ENCODE results near the gene SLC7A7. TPM values are rescaled to one million over a fixed set of nuclear protein-coding genes. Genes with fewer than 3 reads are reported as not detected.
"Not testable (repeated sequence)": the region's sequence is repeated elsewhere in the genome, so short reads cannot be mapped to it uniquely, and the experiment has no call there.

SLC7A7 gene
- total and polyA plus RNA-seq, 10 of the 15 experiments (the other 5 are each of a cell fraction or from before 2014, with no cell fraction given) = 27.8 to 79.2 (median 50.8) TPM

DNA sequence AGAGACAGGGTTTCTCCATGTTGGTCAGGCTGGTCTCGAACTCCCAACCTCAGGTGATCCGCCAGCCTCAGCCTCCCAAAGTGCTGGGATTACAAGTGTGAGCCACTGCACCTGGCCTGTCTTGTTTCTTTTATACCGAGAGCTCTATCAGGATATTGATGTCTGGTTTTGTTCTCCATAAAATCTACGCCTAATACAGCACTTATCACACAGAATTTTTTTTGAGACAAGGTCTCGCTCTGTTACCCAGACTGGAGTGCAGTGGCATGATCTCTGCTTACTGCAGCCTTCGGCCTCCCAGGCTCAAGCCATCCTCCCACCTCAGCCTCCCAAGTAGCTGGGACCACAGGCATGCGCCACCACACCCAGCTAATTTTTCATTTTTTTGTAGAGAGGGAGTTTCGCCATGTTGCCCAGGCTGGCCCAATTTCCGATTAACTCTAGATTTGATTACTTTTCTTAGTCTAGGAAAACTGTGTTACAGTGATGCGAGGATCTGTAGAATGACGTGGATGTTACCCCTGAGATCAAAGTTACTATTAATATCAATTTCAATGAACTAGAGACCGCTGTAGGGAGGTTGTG is 13.9 kb upstream of the SLC7A7 start:
- FAIRE-seq = not testable (repeated sequence)

DNA sequence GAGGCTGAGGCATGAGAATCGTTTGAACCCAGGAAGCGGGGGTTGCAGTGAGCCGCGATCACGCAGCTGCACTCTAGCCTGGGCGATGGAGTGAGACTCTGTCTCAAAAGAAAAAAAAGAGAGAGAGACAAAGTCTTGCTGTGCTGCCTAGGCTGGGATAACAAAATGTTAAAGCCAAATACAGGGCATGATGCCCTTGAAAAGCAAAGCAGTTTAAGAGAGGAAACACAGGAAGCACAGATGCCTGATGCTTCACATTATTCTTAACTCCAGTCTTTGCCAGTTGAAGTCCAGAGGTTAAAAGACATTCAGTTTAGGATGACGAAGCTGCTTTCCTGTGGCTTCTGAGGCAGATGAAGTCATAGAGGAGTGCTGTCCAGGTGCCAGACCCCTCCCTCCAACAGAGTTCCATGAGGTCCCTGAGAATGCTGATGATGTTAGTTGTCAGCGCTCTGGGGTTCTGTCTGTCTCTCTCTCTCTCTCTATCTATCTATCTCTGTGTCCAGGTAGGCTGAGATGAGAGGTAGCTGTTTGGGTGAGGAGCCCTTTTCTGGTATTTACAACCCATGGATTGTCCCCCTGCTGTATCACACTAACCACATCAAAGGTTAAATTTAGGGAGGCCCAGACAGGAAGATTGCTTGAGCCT is 9.6 kb upstream of the SLC7A7 start:
- Histone ChIP-seq H3K79me2 (ENCODE audit: control insufficient read depth, insufficient read depth, low read length) (peaks cover 2% of the 10 kb centered on the region), H3K9ac (ENCODE audit: control insufficient read depth, insufficient read depth, low read length) (peak overlapping the region; percentile 46; the same call in 1 of the 2 replicates), H3K4me1 (ENCODE audit: control insufficient read depth, insufficient read depth, low read length) (peaks cover 27% of the 10 kb centered on the region), H3K36me3 (ENCODE audit: control insufficient read depth in 2 of 2, insufficient read depth in 2 of 2, low read length in 1 of 2) (no peaks in the 10 kb centered on the region), H3K4me2 (ENCODE audit: control insufficient read depth, insufficient read depth) (peak overlapping the region; percentile 82), H3K27ac (ENCODE audit: control insufficient read depth, insufficient read depth) (peak overlapping the region; percentile 69), H3K4me3 (no peak overlapping the region; the same call in 1 of the 2 replicates), H3K9me3 (replicated peaks; ENCODE audit: control insufficient read depth, insufficient read depth, low read length) (no peaks in the 10 kb centered on the region), H4K20me1 (ENCODE audit: control insufficient read depth, insufficient read depth) (no peaks in the 10 kb centered on the region), H2AFZ (ENCODE audit: control insufficient read depth, low read depth, low read length) (peak overlapping the region; percentile 98), H3K27me3 (replicated peaks in 1 of 2; ENCODE audit: control insufficient read depth in 2 of 2, insufficient read depth in 2 of 2, low read length in 1 of 2) (no peaks in the 10 kb centered on the region)
- no peak for DNase-seq (ENCODE audit: low read depth, low spot score)
- 12% methylated on average over 8 of the region's 8 CpGs for WGBS (ENCODE audit: insufficient coverage, insufficient replicate concordance, low lambda C conversion rate, missing lambda C conversion rate)
- no peak for ATAC-seq
- POLR2A ChIA-PET = interaction anchor here (0.7 to 1.9 kb wide), 5 partner anchors 19 to 420 kb away, joined by 3 to 11 read pairs (median 4); partner anchors contain the start of gene LRP10
- in situ Hi-C loops (cut with MboI) = no loop called here
- SMC1A ChIA-PET (ENCODE audit: uncharacterized antibody, unreplicated experiment) = interaction anchor here (0.8 to 7.6 kb wide), 8 partner anchors 9 to 255 kb away, joined by 3 to 104 read pairs (median 12); no protein-coding TSS in a partner anchor
- no TSS peak for BruUV-seq (replicated peaks)
- RAD21 ChIA-PET (ENCODE audit: unreplicated experiment) = interaction anchor here (0.7 to 4.7 kb wide), 11 partner anchors 9 to 440 kb away, joined by 3 to 130 read pairs (median 5); partner anchors contain the start of gene OXA1L
- CTCF ChIA-PET = interaction anchor here (0.6 to 15.1 kb wide), 9 partner anchors 11 to 268 kb away, joined by 3 to 324 read pairs (median 13); partner anchors contain the start of gene SLC7A7
- FAIRE-seq = peak; percentile 23
- intact Hi-C loops (cut with micrococcal nuclease; ENCODE audit: unreplicated experiment) = no loop called here
- peak; percentile 56; the same call in 1 of the 2 replicates for TF ChIP-seq CREM (IDR thresholded peaks at IDR 0.05; ENCODE audit: low read depth)
- peak; percentile 88; the same call in 1 of the 2 replicates for TF ChIP-seq TCF7 (IDR thresholded peaks at IDR 0.05; ENCODE audit: borderline replicate concordance)
- no peak for TF ChIP-seq MEF2A (IDR thresholded peaks at IDR 0.05; ENCODE audit: insufficient read depth, low read depth, low read length)
- TF ChIP-seq ATF7 (IDR thresholded peaks at IDR 0.05; ENCODE audit: low read depth) = peak; percentile 48
- TF ChIP-seq RUNX3 (IDR thresholded peaks at IDR 0.05; ENCODE audit: low read length) = peak; percentile 75
- no peak for TF ChIP-seq YBX1 (IDR thresholded peaks at IDR 0.05)
- 0 out of 4 replicates have a peak, but pooled peaks of 1 of the 2 experiments have one; percentile 36 for TF ChIP-seq IKZF2 (IDR thresholded peaks at IDR 0.05)
- TF ChIP-seq ZNF24 (IDR thresholded peaks at IDR 0.05) = no peak
- peak; percentile 69 for TF ChIP-seq CREB1 (IDR thresholded peaks at IDR 0.05; ENCODE audit: low read depth)
- TF ChIP-seq IKZF1 (conservative IDR thresholded peaks at IDR 0.05) = peak; percentile 23
- no peak for TF ChIP-seq ZZZ3 (IDR thresholded peaks at IDR 0.05; ENCODE audit: control insufficient read depth, insufficient read length, low read depth)
- TF ChIP-seq CBFB (IDR thresholded peaks at IDR 0.05; ENCODE audit: low read depth) = peak; percentile 59; the same call in 1 of the 2 replicates
- TF ChIP-seq BRCA1 (IDR thresholded peaks at IDR 0.05; ENCODE audit: low read depth, low read length) = no peak
- TF ChIP-seq EED (IDR thresholded peaks at IDR 0.05; ENCODE audit: low read depth) = peak; percentile 86
- TF ChIP-seq, protein P1, sequence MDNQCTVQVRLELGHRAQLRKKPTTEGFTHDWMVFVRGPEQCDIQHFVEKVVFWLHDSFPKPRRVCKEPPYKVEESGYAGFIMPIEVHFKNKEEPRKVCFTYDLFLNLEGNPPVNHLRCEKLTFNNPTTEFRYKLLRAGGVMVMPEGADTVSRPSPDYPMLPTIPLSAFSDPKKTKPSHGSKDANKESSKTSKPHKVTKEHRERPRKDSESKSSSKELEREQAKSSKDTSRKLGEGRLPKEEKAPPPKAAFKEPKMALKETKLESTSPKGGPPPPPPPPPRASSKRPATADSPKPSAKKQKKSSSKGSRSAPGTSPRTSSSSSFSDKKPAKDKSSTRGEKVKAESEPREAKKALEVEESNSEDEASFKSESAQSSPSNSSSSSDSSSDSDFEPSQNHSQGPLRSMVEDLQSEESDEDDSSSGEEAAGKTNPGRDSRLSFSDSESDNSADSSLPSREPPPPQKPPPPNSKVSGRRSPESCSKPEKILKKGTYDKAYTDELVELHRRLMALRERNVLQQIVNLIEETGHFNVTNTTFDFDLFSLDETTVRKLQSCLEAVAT (IDR thresholded peaks at IDR 0.05) = 0 out of 2 replicates have a peak, but pooled peaks have one; percentile 44

More for the DNA sequence above, 13.9 kb upstream of the SLC7A7 start:
- ChIA-PET POLR2A (interaction anchor here (0.6 to 0.9 kb wide), 4 partner anchors 10 to 248 kb away, joined by 3 to 5 read pairs (median 4); no protein-coding TSS in a partner anchor), RAD21 (ENCODE audit: unreplicated experiment) (interaction anchor here (0.6 to 2.5 kb wide), 7 partner anchors 17 to 101 kb away, joined by 3 to 7 read pairs (median 3); partner anchors contain the start of gene OXA1L), CTCF (interaction anchor here (1.0 to 6.4 kb wide), 5 partner anchors 10 to 154 kb away, joined by 3 to 55 read pairs (median 3); no protein-coding TSS in a partner anchor), SMC1A (ENCODE audit: uncharacterized antibody, unreplicated experiment) (interaction anchor here (0.7 to 4.1 kb wide), 8 partner anchors 15 to 29 kb away, joined by 3 to 20 read pairs (median 4); no protein-coding TSS in a partner anchor)
- intact Hi-C loops (cut with micrococcal nuclease; ENCODE audit: unreplicated experiment); DNase-seq (ENCODE audit: low read depth, low spot score); H4K20me1 ChIP-seq (ENCODE audit: control insufficient read depth, insufficient read depth); H3K9me3 ChIP-seq (replicated peaks; ENCODE audit: control insufficient read depth, insufficient read depth, low read length); H3K27me3 ChIP-seq (replicated peaks in 1 of 2; ENCODE audit: control insufficient read depth in 2 of 2, insufficient read depth in 2 of 2, low read length in 1 of 2); H3K36me3 ChIP-seq (ENCODE audit: control insufficient read depth in 2 of 2, insufficient read depth in 2 of 2, low read length in 1 of 2); ATAC-seq; in situ Hi-C loops (cut with MboI): not testable (repeated sequence)
- H3K4me3 ChIP-seq = peak overlapping the region; percentile 98; the same call in 1 of the 2 replicates
- peaks cover 18% of the 10 kb centered on the region for H3K4me1 ChIP-seq (ENCODE audit: control insufficient read depth, insufficient read depth, low read length)
- 79% methylated on average over 12 of the region's 12 CpGs for WGBS (ENCODE audit: insufficient coverage, insufficient replicate concordance, low lambda C conversion rate, missing lambda C conversion rate)
- peak overlapping the region; percentile 97 for H2AFZ ChIP-seq (ENCODE audit: control insufficient read depth, low read depth, low read length)
- H3K27ac ChIP-seq (ENCODE audit: control insufficient read depth, insufficient read depth) = peak overlapping the region; percentile 41
- peaks cover 13% of the 10 kb centered on the region for H3K79me2 ChIP-seq (ENCODE audit: control insufficient read depth, insufficient read depth, low read length)
- TSS peak; percentile 78 for BruUV-seq (replicated peaks)
- peak overlapping the region; percentile 49; the same call in 1 of the 2 replicates for H3K9ac ChIP-seq (ENCODE audit: control insufficient read depth, insufficient read depth, low read length)
- H3K4me2 ChIP-seq (ENCODE audit: control insufficient read depth, insufficient read depth) = peak overlapping the region; percentile 75

All from GM12878 (cell line).